H1 (cell line): ENCODE data around the gene BNIP5. TPM values are rescaled to one million over a fixed set of nuclear protein-coding genes. Genes with fewer than 3 reads are reported as not detected.
A peak's percentile ranks its signal among the peaks of the same experiment; 100 is the strongest.

Experiments
- CTCF ChIA-PET: fragments of 300-600 bp; sonication (Branson Sonifier 250); formaldehyde crosslinking; loops from one replicate; lab custom pipeline; 2021; ENCODE audit not compliant: partially characterized antibody; lab: Charles Lee
- POLR2A ChIA-PET: fragments of 300-600 bp; sonication (Branson Sonifier 250); formaldehyde crosslinking; loops from one replicate; lab custom pipeline; 2021; ENCODE audit warnings: inconsistent platforms; ENCODE audit not compliant: partially characterized antibody; lab: Charles Lee
- DNase-seq, 2 experiments: peaks; one replicate each; pipeline versions ENCODE4 v3.0.0 to v3.0.0-alpha.2; 2010 to 2022; ENCODE audit warnings: low spot score in 2 of 2, low read depth in 1 of 2, mixed read lengths in 1 of 2
- FAIRE-seq: peaks from 2 replicates; lab custom pipeline; 2011; peaks lifted over from hg19 to GRCh38; lab: Jason Lieb, UNC
- H2AFZ ChIP-seq: 2 replicates; pipeline ENCODE4 v1.8.1; 2012; ENCODE audit warnings: low read length, inconsistent platforms
- H2AK5ac ChIP-seq: 2 replicates; pipeline ENCODE4 v1.6.1; 2013; ENCODE audit warnings: low read depth, low read length
- H2BK120ac ChIP-seq: replicated peaks from 2 replicates; pipeline ENCODE3; 2013; ENCODE audit warnings: low read depth, low read length, inconsistent platforms
- H2BK12ac ChIP-seq: 2 replicates; pipeline ENCODE4 v1.6.1; 2013; ENCODE audit warnings: low read depth, low read length
- H2BK15ac ChIP-seq: 2 replicates; pipeline ENCODE4 v1.6.1; 2013; ENCODE audit warnings: low read length
- H2BK20ac ChIP-seq: 2 replicates; pipeline ENCODE4 v1.6.1; 2013; ENCODE audit warnings: low read length
- H2BK5ac ChIP-seq: 2 replicates; pipeline ENCODE4 v1.6.1; 2013; ENCODE audit warnings: low read depth, low read length
- H3K14ac ChIP-seq: 2 replicates; pipeline ENCODE4 v1.6.1; 2013; ENCODE audit warnings: inconsistent platforms; ENCODE audit not compliant: insufficient read length
- H3K18ac ChIP-seq: 2 replicates; pipeline ENCODE4 v1.6.1; 2013; ENCODE audit warnings: low read length; ENCODE audit errors: extremely low read depth
- H3K23ac ChIP-seq: 2 replicates; pipeline ENCODE4 v1.6.1; 2013; ENCODE audit warnings: inconsistent platforms; ENCODE audit not compliant: insufficient read length
- H3K23me2 ChIP-seq: 2 replicates; pipeline ENCODE4 v1.6.1; 2013; ENCODE audit warnings: low read depth, low read length
- H3K27ac ChIP-seq: 2 replicates; pipeline ENCODE4 v1.6.1; 2011; ENCODE audit warnings: low read depth, low read length, inconsistent platforms
- H3K27me3 ChIP-seq, 4 experiments: replicated peaks in 1 of 4; 1 replicate in 1 of 4; 2 replicates in 3 of 4; pipeline versions ENCODE4 v1.6.1 to v1.8.1; 2011 to 2013; ENCODE audit warnings: low read length in 3 of 4, mild to moderate bottlenecking in 3 of 4, inconsistent platforms in 2 of 4, mixed read lengths in 2 of 4, moderate library complexity in 1 of 4; ENCODE audit not compliant: control insufficient read depth in 3 of 4, insufficient read depth in 3 of 4; ENCODE audit errors: extremely low read depth in 1 of 4
- H3K36me3 ChIP-seq, 4 experiments: 2 replicates each; pipeline versions ENCODE4 v1.6.1 to v1.8.1; 2011 to 2013; ENCODE audit warnings: mild to moderate bottlenecking in 4 of 4, low read length in 3 of 4, moderate library complexity in 2 of 4, control low read depth in 1 of 4, inconsistent platforms in 1 of 4; ENCODE audit not compliant: insufficient read depth in 4 of 4, control insufficient read depth in 2 of 4
- H3K4ac ChIP-seq: replicated peaks from 2 replicates; pipeline ENCODE3; 2013; ENCODE audit warnings: low read length, low read depth, mixed read lengths, inconsistent platforms; ENCODE audit not compliant: insufficient read length
- H3K4me1 ChIP-seq, 4 experiments: replicated peaks in 1 of 4; 1 replicate in 1 of 4; 2 replicates in 3 of 4; pipeline versions ENCODE4 v1.6.1 to v1.8.1; 2011 to 2013; ENCODE audit warnings: low read length in 3 of 4, inconsistent platforms in 2 of 4, mixed read lengths in 1 of 4; ENCODE audit not compliant: insufficient read depth in 4 of 4, control insufficient read depth in 3 of 4
- H3K4me2 ChIP-seq, 2 experiments: 2 replicates each; pipeline versions ENCODE4 v1.6.1 to v1.8.1; 2011 to 2013; ENCODE audit warnings: low read depth in 2 of 2, low read length in 2 of 2, control low read depth in 1 of 2, inconsistent platforms in 1 of 2, mild to moderate bottlenecking in 1 of 2; ENCODE audit not compliant: insufficient read depth in 1 of 2
- H3K4me3 ChIP-seq, 4 experiments: fragments of 200-600, 300-600 bp in 1 of 4; sonication (generic), shearing (Covaris generic), sonication (Bioruptor Twin) in 1 of 4; 2 replicates each; pipeline versions ENCODE4 v1.5.1 to v1.8.1; 2011 to 2016; ENCODE audit warnings: low read length in 4 of 4, low read depth in 3 of 4, control low read depth in 2 of 4, inconsistent platforms in 2 of 4, mild to moderate bottlenecking in 2 of 4, mixed read lengths in 1 of 4, moderate library complexity in 1 of 4; ENCODE audit not compliant: insufficient read depth in 2 of 4; ENCODE audit errors: extremely low read depth in 1 of 4
- H3K56ac ChIP-seq: replicated peaks from 2 replicates; pipeline ENCODE3; 2013; ENCODE audit warnings: low read depth, mild to moderate bottlenecking, mixed read lengths, low read length, inconsistent platforms; ENCODE audit not compliant: insufficient read length
- H3K79me1 ChIP-seq: 2 replicates; pipeline ENCODE4 v1.6.1; 2013; ENCODE audit warnings: low read depth, low read length, control low read depth
- H3K79me2 ChIP-seq, 2 experiments: 2 replicates each; pipeline versions ENCODE4 v1.6.1 to v1.8.1; 2012 to 2013; ENCODE audit warnings: low read length in 2 of 2, mild to moderate bottlenecking in 2 of 2, inconsistent platforms in 1 of 2; ENCODE audit not compliant: insufficient read depth in 2 of 2, control insufficient read depth in 1 of 2
- H3K9ac ChIP-seq, 4 experiments: replicated peaks in 1 of 4; 1 replicate in 1 of 4; 2 replicates in 3 of 4; pipeline versions ENCODE4 v1.6.1 to v1.8.1; 2011 to 2013; ENCODE audit warnings: low read depth in 3 of 4, low read length in 3 of 4, control low read depth in 2 of 4, mild to moderate bottlenecking in 2 of 4, moderate library complexity in 2 of 4, inconsistent platforms in 1 of 4; ENCODE audit errors: extremely low read depth in 1 of 4
- H3K9me3 ChIP-seq, 2 experiments: 2 replicates each; pipeline versions ENCODE4 v1.6.1 to v1.8.1; 2012 to 2013; ENCODE audit warnings: mild to moderate bottlenecking in 2 of 2, moderate library complexity in 2 of 2, control low read depth in 1 of 2, inconsistent platforms in 1 of 2, low read depth in 1 of 2, low read length in 1 of 2, mixed read lengths in 1 of 2; ENCODE audit not compliant: insufficient read depth in 2 of 2
- H4K20me1 ChIP-seq, 2 experiments: replicated peaks in 1 of 2; 2 replicates each; pipeline versions ENCODE3 to v1.8.1; 2011 to 2013; ENCODE audit warnings: inconsistent platforms in 2 of 2, low read length in 2 of 2, mild to moderate bottlenecking in 1 of 2; ENCODE audit not compliant: insufficient read depth in 2 of 2, control insufficient read depth in 1 of 2
- H4K5ac ChIP-seq: 2 replicates; pipeline ENCODE4 v1.6.1; 2013; ENCODE audit warnings: low read length, low read depth, mixed read lengths, inconsistent platforms; ENCODE audit not compliant: insufficient read length
- H4K8ac ChIP-seq: 2 replicates; pipeline ENCODE4 v1.8.0; 2013; ENCODE audit warnings: mild to moderate bottlenecking, moderate library complexity, low read length, inconsistent platforms; ENCODE audit not compliant: insufficient read depth; ENCODE audit errors: extremely low read depth
- H4K91ac ChIP-seq: replicated peaks from 2 replicates; pipeline ENCODE3; 2013; ENCODE audit warnings: low read length, mixed read lengths, inconsistent platforms; ENCODE audit not compliant: insufficient read length
- CBX5 ChIP-seq: fragments of 300-800, 300-1000 bp; sonication (generic); IDR thresholded peaks from 2 replicates; pipeline ENCODE4 v1.7.1; 2016; ENCODE audit warnings: antibody characterized with exemption, low read length, low read depth
- CHD1 ChIP-seq: IDR thresholded peaks from 2 replicates; pipeline ENCODE4 v1.6.1; 2012; ENCODE audit warnings: low read depth, low read length, improper control_type of control experiment
- CTBP2 ChIP-seq: IDR thresholded peaks from 2 replicates; pipeline ENCODE4 v1.7.0; 2011; ENCODE audit warnings: borderline replicate concordance, mild to moderate bottlenecking, moderate library complexity, mixed read lengths, low read length; ENCODE audit not compliant: insufficient read depth, insufficient read length
- EZH2 ChIP-seq: fragments of 200-600 bp; sonication (generic); IDR thresholded peaks from 2 replicates; pipeline ENCODE4 v1.7.1; 2012; ENCODE audit warnings: low read depth, mild to moderate bottlenecking, moderate library complexity, low read length, inconsistent platforms; ENCODE audit not compliant: severe bottlenecking
- HDAC2 ChIP-seq, 2 experiments: fragments of 300-600 bp in 1 of 2; sonication (generic) in 1 of 2; IDR thresholded peaks; 2 replicates each; pipeline ENCODE4 v1.6.1; 2011 to 2012; ENCODE audit warnings: low read depth in 2 of 2, low read length in 2 of 2, mild to moderate bottlenecking in 2 of 2, moderate library complexity in 2 of 2, borderline replicate concordance in 1 of 2, inconsistent platforms in 1 of 2
- KDM1A ChIP-seq: fragments of 200-600, 300-600 bp; sonication (generic); IDR thresholded peaks from 2 replicates; pipeline ENCODE4 v1.7.1; 2016; ENCODE audit warnings: mild to moderate bottlenecking, low read length, borderline replicate concordance
- ZNF274 ChIP-seq: IDR thresholded peaks from 2 replicates; pipeline ENCODE4 v1.7.0; 2012; ENCODE audit warnings: low read length, borderline replicate concordance; ENCODE audit errors: extremely low read depth
- WGBS, 2 experiments: shearing (Covaris generic) in 1 of 2; methylation state at CpG; one replicate each; pipeline versions ENCODE4 v1.1.6 to v1.1.7; 2013 to 2015; ENCODE audit warnings: low lambda C conversion rate in 2 of 2, mixed read lengths in 2 of 2, inconsistent platforms in 1 of 2, low coverage in 1 of 2, missing lambda C conversion rate in 1 of 2; ENCODE audit not compliant: insufficient replicate concordance in 2 of 2, insufficient coverage in 1 of 2, insufficient read length in 1 of 2; ENCODE audit errors: extremely low coverage in 1 of 2, missing lambda C conversion rate in 1 of 2; 5-methylcytosine and 5-hydroxymethylcytosine counted together
- polyA plus RNA-seq, 7 experiments: library from polyadenylated mRNA; depleted of rRNA in 3 of 7; stranded (reverse) in 5 of 7; unstranded in 2 of 7; fragments of >200 nt in 5 of 7; fragments of 200-250 nt in 2 of 7; gene quantifications; 1 replicate in 5 of 7; 2 replicates in 1 of 7; 4 replicates in 1 of 7; pipeline versions ENCODE4 v1.2.1 to v1.2.3, GENCODE V29; 2011 to 2013; ENCODE audit warnings: missing spikeins in 2 of 7, mixed read lengths in 2 of 7
- total RNA-seq: library from RNA; stranded (reverse); fragmentation: NEBNext Ultra II Directional; extraction: Animal tissue kit (Norgen Biotek cat#: 25700); gene quantifications from 2 replicates; pipeline ENCODE4 v1.2.1, GENCODE V29; 2021
- TF ChIP-seq, protein P1 (sequence below): IDR thresholded peaks from 2 replicates; pipeline ENCODE4 v1.6.1; 2012; ENCODE audit warnings: low read length, inconsistent platforms

BNIP5 gene
- total and polyA plus RNA-seq, 2 of the 8 experiments (the other 6 are each of a cell fraction or from before 2014, with no cell fraction given), result not detected

DNA sequence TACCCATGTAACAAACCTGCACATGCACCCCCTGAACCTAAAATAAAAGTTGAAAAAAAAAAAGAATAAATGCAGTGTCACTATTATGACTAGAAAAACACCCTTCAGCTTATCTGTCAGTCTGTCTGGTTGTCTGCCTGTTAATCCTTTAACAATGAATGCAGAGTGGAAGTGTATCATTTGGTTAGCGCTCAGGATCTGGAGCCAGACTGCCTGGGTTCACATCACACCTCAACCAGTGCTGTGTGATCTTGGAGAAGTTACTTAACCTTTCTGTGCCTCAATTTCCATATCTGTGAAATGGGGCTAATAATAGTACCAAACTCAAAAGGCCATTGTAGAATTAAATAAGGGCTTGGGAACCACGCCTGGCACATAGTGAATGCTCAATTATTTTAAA, 34.0 kb upstream of the BNIP5 start:
- H3K23me2 ChIP-seq, result no peaks in the 10 kb centered on the region; the same call in 1 of the 2 replicates
- H3K79me2 ChIP-seq, result no peaks in the 10 kb centered on the region
- H3K4me3 ChIP-seq, result no peak overlapping the region
- no peak overlapping the region for H3K56ac ChIP-seq
- no peak overlapping the region for H2BK20ac ChIP-seq
- no peak overlapping the region for H2BK15ac ChIP-seq
- no peak overlapping the region for H3K23ac ChIP-seq
- no peak overlapping the region for H2BK5ac ChIP-seq
- CTCF ChIA-PET, result interaction anchor here (1.1 to 3.6 kb wide), 2 partner anchors 9 to 12 kb away, joined by 4 to 23 read pairs; no protein-coding TSS in a partner anchor
- no peak overlapping the region for H3K27ac ChIP-seq
- H3K9me3 ChIP-seq, result no peaks in the 10 kb centered on the region
- FAIRE-seq (no peak), DNase-seq (no peak)
- no peak overlapping the region for H4K91ac ChIP-seq
- H2BK12ac ChIP-seq, result no peak overlapping the region
- no peak overlapping the region for H3K4ac ChIP-seq
- no peaks in the 10 kb centered on the region for H4K20me1 ChIP-seq
- H3K79me1 ChIP-seq, result no peaks in the 10 kb centered on the region
- TF ChIP-seq KDM1A, result peak; percentile 93
- TF ChIP-seq CHD1, result no peak
- TF ChIP-seq ZNF274, result no peak
- TF ChIP-seq, protein P1, sequence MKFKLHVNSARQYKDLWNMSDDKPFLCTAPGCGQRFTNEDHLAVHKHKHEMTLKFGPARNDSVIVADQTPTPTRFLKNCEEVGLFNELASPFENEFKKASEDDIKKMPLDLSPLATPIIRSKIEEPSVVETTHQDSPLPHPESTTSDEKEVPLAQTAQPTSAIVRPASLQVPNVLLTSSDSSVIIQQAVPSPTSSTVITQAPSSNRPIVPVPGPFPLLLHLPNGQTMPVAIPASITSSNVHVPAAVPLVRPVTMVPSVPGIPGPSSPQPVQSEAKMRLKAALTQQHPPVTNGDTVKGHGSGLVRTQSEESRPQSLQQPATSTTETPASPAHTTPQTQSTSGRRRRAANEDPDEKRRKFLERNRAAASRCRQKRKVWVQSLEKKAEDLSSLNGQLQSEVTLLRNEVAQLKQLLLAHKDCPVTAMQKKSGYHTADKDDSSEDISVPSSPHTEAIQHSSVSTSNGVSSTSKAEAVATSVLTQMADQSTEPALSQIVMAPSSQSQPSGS, result no peak
- TF ChIP-seq HDAC2 (IDR thresholded peaks at IDR 0.05; ENCODE audit: borderline replicate concordance in 1 of 2, low read depth in 2 of 2, low read length in 2 of 2), result peak in 1 of 2 experiments; percentile 59; a peak in 1 of 4 replicates
- no peak for TF ChIP-seq CTBP2
- TF ChIP-seq CBX5, result no peak
- TF ChIP-seq EZH2, result no peak
- TF ChIP-seq, all 59 proteins: peak for 2
- no peak overlapping the region for H3K4me2 ChIP-seq
- no peak overlapping the region for H3K18ac ChIP-seq
- H3K14ac ChIP-seq, result no peak overlapping the region
- WGBS, 2 experiments, result 89% methylated on average over 2 of the region's 2 CpGs; no CpG with 5 or more reads in 1 of the 2 experiments
- H3K4me1 ChIP-seq, result peaks cover 0 to 7% (median 1%) of the 10 kb centered on the region in 4 experiments; a peak in 3 of 7 replicates
- no peaks in the 10 kb centered on the region for H3K36me3 ChIP-seq
- H2AFZ ChIP-seq, result no peak overlapping the region
- no peak overlapping the region for H4K8ac ChIP-seq
- H2AK5ac ChIP-seq, result no peak overlapping the region
- H3K9ac ChIP-seq, result no peak overlapping the region
- POLR2A ChIA-PET, result no interaction called here
- H4K5ac ChIP-seq, result no peak overlapping the region
- H2BK120ac ChIP-seq, result no peak overlapping the region
- H3K27me3 ChIP-seq, result no peaks in the 10 kb centered on the region
